Activated CD8-positive, alpha-beta memory T cell treated with anti-CD3 and anti-CD28 coated beads for 24 hours (primary cell): ENCODE measurements around the gene DNAAF1.
"Not testable (repeated sequence)": the region's sequence is repeated elsewhere in the genome, so short reads cannot be mapped to it uniquely, and the experiment has no call there.

Experiments
- DNase-seq: peaks from one replicate; pipeline ENCODE4 v3.0.0-alpha.2; 2020

The DNAAF1 gene

GRCh38 chr16:84186685-84187437, 41.8 kb downstream of the DNAAF1 start, which contains the start of gene TAF1C:
Gene TAF1C (minus strand): TSS chr16:84187057. CDS start chr16:84184988, 2,069 bp downstream.
- DNase-seq: peak; percentile 98

DNA sequence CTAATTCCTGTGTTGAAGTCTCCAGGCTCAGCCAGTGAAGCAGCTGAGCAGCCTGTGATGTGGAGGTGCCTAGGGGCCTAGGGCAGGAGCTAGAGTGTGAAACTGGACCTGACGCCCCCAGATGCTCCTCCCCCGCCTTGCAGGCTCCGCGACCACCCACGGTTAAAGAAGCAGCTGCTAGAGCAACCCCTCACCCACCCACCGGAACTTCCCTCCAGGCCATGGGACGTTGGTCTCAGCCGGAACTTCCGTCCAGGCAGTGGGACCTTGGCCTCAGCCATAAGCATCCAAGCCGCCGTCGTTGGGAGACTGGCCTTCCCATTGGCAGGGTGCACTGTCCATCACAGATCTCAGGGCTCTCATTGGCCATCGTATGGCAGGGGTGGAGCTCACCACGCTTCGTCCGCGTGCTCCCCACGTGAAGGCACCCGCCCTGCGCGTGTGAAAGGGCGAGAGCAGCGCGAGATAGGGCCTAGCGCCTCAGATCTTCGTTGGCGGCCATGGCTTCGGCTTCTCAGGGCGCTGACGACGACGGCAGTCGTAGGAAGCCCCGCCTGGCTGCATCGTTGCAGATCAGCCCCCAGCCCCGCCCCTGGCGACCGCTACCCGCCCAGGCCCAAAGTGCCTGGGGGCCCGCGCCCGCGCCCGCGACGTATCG, 45.8 kb downstream of the DNAAF1 start, which contains the start of gene ADAD2:
Gene ADAD2, plus strand, starts transcription at position 427 of the 658 bp plus-strand sequence. Its CDS starts 74 bp downstream, at position 501.
- DNase-seq: no peak

- DNase-seq: no peak
Observed at GRCh38 chr16:84191466-84191865, 46.4 kb downstream of the DNAAF1 start.

GRCh38 chr16:84193480-84193879, 48.4 kb downstream of the DNAAF1 start:
- no peak for DNase-seq

- DNase-seq: no peak
Observed at GRCh38 chr16:84194018-84194417, 48.9 kb downstream of the DNAAF1 start.

DNA sequence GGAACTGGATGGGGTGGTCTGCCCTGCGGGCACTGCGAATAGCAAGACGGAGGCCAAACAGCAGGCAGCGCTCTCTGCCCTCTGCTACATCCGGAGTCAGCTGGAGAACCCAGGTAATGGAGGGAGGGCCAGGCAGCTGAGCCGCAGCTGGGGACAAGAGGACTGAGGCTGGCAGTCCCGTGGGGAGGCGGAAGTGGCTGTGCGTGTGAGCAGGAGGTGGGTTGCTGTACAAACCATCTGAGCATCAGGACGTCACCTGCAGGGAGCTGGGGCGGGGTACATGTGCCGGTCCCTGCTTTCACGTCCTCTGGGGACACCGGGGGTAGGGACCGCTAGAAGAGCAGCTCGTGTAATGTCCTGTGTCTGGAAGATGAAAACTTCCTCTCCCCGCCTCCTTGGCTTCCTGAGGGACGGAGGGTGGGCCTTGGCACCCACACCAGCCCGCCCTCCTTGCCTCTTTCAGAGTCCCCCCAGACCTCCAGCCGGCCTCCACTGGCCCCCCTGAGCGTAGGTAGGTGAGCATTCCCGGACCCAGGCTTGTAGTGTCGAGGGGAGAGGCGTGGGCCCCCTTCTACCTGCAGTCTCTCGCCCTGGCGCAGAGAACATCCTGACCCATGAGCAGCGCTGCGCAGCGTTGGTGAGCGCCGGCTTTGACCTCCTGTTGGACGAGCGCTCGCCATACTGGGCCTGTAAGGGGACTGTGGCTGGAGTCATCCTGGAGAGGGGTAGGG, 49.5 kb downstream of the DNAAF1 start:
- DNase-seq: peak; percentile 76

DNA sequence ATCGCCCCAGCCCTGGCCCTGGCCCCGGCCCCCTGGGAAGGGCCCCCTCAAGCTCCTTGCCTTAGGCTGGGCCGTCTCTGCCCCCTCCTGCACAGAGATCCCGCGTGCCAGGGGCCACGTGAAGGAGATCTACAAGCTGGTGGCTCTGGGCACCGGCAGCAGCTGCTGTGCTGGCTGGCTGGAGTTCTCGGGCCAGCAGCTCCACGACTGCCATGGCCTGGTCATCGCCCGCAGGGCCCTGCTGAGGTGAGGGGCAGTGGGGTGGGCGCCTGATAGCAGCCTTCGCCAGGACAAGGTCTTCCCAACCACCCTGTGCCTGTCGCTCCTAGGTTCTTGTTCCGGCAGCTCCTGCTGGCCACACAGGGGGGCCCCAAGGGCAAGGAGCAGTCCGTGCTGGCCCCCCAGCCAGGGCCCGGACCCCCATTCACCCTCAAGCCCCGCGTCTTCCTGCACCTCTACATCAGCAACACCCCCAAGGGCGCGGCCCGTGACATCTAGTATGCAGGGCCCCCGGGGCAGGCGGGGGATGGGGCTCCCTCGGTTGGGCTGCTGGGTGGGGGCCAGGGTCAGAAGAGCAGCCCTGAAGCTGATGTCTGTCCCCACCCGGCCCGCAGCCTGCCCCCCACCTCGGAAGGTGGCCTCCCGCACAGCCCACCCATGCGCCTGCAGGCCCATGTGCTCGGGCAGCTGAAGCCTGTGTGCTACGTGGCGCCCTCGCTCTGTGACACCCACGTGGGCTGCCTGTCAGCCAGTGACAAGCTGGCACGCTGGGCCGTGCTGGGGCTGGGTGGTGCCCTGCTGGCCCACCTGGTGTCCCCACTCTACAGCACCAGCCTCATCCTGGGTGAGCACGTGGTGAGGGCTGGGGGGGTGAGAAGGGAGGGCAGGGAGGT, 50.3 kb downstream of the DNAAF1 start:
- DNase-seq: no peak

DNA sequence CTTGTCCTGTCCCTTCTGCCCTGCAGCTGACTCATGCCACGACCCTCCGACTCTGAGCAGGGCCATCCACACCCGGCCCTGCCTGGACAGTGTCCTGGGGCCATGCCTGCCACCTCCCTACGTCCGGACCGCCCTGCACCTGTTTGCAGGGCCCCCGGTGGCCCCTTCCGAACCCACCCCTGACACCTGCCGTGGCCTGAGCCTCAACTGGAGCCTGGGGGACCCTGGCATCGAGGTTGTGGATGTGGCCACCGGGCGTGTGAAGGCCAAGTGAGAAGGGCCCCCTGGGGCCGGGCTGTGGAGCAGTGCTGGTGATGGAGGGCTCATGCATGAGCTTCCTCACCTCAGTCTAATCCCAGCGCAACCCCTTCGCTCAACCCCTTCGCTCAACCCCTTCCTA, 51.0 kb downstream of the DNAAF1 start:
- DNase-seq: no peak

DNA sequence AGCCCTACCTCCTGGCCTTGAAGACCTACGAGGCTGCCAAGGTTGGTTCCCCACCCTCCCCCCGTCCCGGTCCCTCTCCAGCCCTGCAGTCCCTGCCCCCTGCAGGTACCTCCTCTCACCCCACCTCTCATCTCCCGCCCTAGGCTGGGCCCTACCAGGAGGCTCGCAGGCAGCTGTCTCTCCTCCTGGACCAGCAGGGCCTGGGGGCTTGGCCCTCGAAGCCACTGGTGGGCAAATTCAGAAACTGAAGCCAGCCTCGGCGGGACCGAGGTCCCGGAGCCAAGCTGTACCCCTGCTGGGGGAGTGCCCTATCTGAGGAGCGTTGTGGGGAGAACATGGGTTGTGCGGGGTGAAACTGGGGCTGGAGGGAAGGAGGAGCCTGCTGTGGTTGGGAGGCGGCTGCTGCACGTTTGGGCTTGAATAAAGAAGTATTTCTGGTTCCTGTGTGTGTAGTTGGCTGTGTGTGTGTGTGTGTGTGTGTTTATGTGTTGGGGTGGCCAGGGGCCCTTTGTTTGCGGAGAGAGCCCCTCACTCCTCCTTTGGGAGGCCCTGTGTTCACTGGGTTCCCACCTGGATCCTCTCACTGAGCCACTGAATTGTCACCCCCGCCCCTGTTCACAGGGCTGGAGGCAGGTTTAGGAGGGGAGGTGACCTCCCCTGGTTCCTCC, 51.8 kb downstream of the DNAAF1 start:
- no peak for DNase-seq

DNA sequence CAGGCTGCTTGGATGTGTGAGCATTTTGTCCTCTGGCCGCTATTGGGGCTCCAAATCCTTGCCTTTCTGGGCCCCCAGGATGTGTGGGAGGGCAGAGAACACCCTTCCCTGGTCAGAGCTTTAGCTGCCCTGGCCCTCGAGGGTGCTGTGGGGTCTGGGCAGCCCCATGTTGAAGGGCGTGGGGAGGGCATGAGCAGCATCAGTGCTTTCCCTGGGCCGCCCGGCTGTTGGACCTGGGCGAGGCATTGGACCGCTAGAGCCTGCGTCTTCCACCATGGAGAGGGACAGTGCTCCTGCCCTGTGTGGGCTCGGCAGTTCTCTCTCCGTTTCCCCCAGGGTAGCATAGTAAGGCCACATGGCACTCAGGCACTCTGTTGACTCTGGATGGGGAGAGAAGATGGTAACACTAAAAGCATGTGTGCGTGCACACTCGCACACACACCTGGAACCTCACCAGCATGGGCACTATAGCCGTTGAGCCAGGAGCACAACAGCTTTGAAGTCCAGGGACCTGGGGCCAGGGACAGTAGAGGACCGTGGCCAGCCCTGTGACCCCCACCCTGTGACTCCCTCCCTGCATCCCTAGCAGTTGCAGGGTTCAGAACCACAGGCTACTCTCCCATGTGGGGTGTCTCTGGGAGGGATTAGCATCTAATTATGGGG, 52.5 kb downstream of the DNAAF1 start:
- no peak for DNase-seq

DNA sequence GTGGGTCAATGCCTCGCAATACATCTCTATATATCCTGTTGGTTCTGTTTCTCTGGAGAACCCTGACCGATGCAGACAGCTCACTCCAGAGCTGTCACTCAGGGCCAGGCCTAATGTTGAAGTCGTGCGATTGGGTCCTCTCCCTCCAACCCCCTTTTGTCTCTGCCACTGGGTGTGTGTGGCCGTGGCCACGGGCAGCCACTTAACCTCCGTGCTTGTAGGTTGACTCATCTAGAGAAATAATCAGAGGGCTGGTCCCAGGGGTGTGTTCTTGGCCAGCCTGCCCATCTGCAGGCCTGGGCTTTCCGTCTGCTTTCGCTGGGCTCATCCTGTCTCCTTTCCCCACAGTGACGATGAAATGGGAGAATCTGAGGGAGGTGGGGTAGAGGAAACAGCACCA, 53.3 kb downstream of the DNAAF1 start:
- DNase-seq: no peak

- no peak for DNase-seq
Observed at GRCh38 chr16:84199097-84199496, 54.0 kb downstream of the DNAAF1 start.

- no peak for DNase-seq
Observed at GRCh38 chr16:84199861-84200260, 54.8 kb downstream of the DNAAF1 start.

- DNase-seq: not testable (repeated sequence)
Observed at GRCh38 chr16:84204551-84204950, 59.4 kb downstream of the DNAAF1 start.

DNA sequence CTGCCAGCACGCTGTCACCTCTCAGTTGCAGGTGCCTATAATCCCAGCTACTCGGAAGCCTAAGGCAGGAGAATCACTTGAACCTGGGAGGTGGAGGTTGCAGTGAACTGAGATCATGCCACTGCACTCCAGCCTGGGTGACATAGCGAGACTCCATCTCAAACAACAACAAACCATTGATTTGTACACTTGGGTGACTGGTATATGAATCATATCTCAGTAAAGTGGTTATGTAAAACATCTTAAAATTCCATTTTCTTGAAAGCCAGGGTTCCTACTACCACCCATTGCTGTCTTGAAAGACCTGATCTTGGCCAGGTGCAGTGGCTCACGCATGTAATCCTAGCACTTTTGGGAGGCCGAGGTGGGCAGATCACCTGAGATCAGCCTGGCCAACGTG, 60.0 kb downstream of the DNAAF1 start:
- not testable (repeated sequence) for DNase-seq

- no peak for DNase-seq
Observed at GRCh38 chr16:84205976-84206691, 61.0 kb downstream of the DNAAF1 start.

- DNase-seq: no peak
Observed at GRCh38 chr16:84207251-84207650, 62.1 kb downstream of the DNAAF1 start.

DNA sequence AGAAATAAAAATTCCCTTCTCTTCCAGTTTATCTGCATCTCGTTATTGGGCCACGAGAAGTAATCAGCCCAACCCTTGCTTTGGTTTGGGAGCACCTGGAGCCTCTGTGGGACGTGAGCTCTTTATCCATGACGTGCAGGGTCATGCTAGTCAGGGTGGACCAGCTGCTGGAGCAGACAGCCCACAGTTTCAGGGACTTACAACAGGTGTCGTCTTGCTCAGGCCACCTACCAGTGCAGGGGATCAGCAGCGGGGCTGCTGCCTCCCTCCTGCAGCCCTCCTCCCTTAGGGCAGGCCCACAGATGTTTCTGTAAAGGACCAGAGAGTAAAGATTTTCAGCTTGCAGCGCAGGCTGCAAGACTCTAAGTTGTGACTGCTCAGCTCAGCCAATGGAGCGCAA, 62.8 kb downstream of the DNAAF1 start:
- no peak for DNase-seq

DNA sequence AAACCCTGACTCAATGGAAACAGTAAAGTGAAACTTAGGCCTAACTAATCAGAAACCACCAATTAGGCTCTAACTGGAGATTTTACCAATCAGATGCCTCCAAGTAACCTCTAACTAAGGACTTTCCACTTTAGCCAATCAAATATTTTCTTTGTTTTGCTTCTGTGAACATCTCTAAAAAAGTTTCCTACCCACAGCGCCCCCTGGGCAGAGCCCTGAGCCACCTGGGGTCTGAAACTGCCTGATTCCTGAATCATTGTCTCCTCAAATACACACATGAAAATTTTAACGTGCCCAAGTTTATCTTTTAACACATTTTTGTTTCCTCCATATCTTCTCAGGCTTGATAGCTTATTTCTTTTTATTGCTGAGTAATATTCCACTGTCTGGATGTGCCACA, 64.9 kb downstream of the DNAAF1 start:
- DNase-seq: no peak

DNA sequence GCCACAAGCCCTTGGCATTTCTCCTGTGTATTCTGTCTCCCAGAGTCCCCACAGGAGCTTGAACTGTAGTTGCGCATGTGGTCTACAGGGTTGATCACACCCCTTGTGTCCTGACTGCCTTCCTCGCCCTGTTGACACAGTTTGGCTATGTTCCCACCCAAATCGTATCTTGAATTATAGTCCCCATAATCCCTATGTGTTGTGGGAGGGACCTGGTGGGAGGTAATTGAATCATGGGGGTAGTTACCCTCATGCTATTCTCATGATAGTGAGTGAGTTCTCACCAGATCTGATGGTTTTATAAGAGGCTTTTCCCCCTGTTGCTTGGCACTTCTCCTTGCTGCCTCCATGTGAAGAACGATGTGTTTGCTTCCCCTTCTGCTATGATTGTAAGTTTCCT, 67.0 kb downstream of the DNAAF1 start:
- no peak for DNase-seq

GRCh38 chr16:84212631-84213030, 67.5 kb downstream of the DNAAF1 start:
- no peak for DNase-seq
